CD4-positive, alpha-beta T cell treated with Interferon alpha-2 for 1 hour (primary cell): ENCODE measurements around the gene PCCA.
"Not testable (repeated sequence)": the region's sequence is repeated elsewhere in the genome, so short reads cannot be mapped to it uniquely, and the experiment has no call there.

ENCODE experiments used
- DNase-seq, 2 donors: peaks; one replicate each; pipeline ENCODE4 v3.0.0-alpha.2; 2020 to 2022

PCCA gene

GRCh38 chr13:100098445-100099116, 9.7 kb downstream of the PCCA start:
- no peak for DNase-seq

GRCh38 chr13:100099117-100099445, 10.2 kb downstream of the PCCA start:
- DNase-seq: not testable (repeated sequence)

GRCh38 chr13:100100115-100100879, 11.4 kb downstream of the PCCA start:
- no peak for DNase-seq

GRCh38 chr13:100102042-100102441, 13.1 kb downstream of the PCCA start:
- DNase-seq: no peak

GRCh38 chr13:100106005-100106404, 17.1 kb downstream of the PCCA start:
- DNase-seq: no peak

- DNase-seq: no peak
These were observed 17.8 kb downstream of the PCCA start for GRCh38 chr13:100106705-100107104.

GRCh38 chr13:100108913-100109507, 20.1 kb downstream of the PCCA start:
- no peak for DNase-seq

- DNase-seq: no peak
These were observed 21.4 kb downstream of the PCCA start for GRCh38 chr13:100110269-100110668.

GRCh38 chr13:100112186-100112838, 23.4 kb downstream of the PCCA start:
- no peak for DNase-seq

- DNase-seq: peak in 1 of 2 donors; percentile 17
These were observed 26.9 kb downstream of the PCCA start for GRCh38 chr13:100115693-100116254.

GRCh38 chr13:100124265-100124664, 35.4 kb downstream of the PCCA start:
- DNase-seq: peak in 1 of 2 donors; percentile 13

- no peak for DNase-seq
These were observed 37.1 kb downstream of the PCCA start for GRCh38 chr13:100125946-100126345.

GRCh38 chr13:100128373-100128772, 39.5 kb downstream of the PCCA start:
- DNase-seq: no peak

GRCh38 chr13:100128838-100129237, 39.9 kb downstream of the PCCA start:
- DNase-seq: no peak

- peak in 1 of 2 donors; percentile 1 for DNase-seq
These were observed 40.7 kb downstream of the PCCA start for GRCh38 chr13:100129605-100130004.

GRCh38 chr13:100130092-100130491, 41.2 kb downstream of the PCCA start:
- DNase-seq: no peak

GRCh38 chr13:100130930-100131511, 42.1 kb downstream of the PCCA start:
- DNase-seq: no peak

GRCh38 chr13:100131863-100132574, 43.1 kb downstream of the PCCA start:
- DNase-seq: peak in 1 of 2 donors; percentile 2

- no peak for DNase-seq
These were observed 50.1 kb downstream of the PCCA start for GRCh38 chr13:100138859-100139491.

- no peak for DNase-seq
These were observed 50.9 kb downstream of the PCCA start for GRCh38 chr13:100139817-100140216.

- DNase-seq: no peak
These were observed 51.5 kb downstream of the PCCA start for GRCh38 chr13:100140441-100140840.
